GM12878 (cell line): ENCODE data around the gene HDAC9. TPM values are rescaled to one million over a fixed set of nuclear protein-coding genes. Genes with fewer than 3 reads are reported as not detected.

Experiments
- ATAC-seq: fragments of 200-7000 bp; cut with Tn5 transposase; 3 replicates; pipeline ENCODE4 v1.9.1; 2020; ENCODE audit warnings: mild to moderate bottlenecking, moderate library complexity
- Bru-seq: library from RNA; stranded (reverse); fragments of 400-500 nt; gene quantifications from one replicate; lab custom pipeline; 2021; lab: Mats Ljungman, UMichigan
- BruChase-seq, 2 experiments: library from RNA; stranded (reverse); fragments of 400-500 nt; gene quantifications; one replicate each; lab custom pipeline; 2021; lab: Mats Ljungman, UMichigan
- BruUV-seq: library from RNA; stranded (reverse); fragments of 400-500 nt; replicated peaks from 2 replicates; lab custom pipeline; 2021; lab: Mats Ljungman, UMichigan
- CTCF ChIA-PET: fragments of 300-600 bp; sonication (Branson Sonifier 250); formaldehyde crosslinking; extraction: SDS; loops from one replicate; lab custom pipeline; 2021; ENCODE audit warnings: inconsistent platforms; lab: Yijun Ruan, JAX
- POLR2A ChIA-PET: fragments of 350-600 bp; formaldehyde crosslinking; extraction: SDS; loops from one replicate; lab custom pipeline; 2021; ENCODE audit warnings: inconsistent platforms; lab: Charles Lee
- RAD21 ChIA-PET: fragments of 300-600 bp; sonication (Branson Sonifier 250); formaldehyde crosslinking; loops from one replicate; lab custom pipeline; 2023; ENCODE audit warnings: antibody characterized with exemption; ENCODE audit not compliant: unreplicated experiment; lab: Charles Lee
- SMC1A ChIA-PET: fragments of 300-600 bp; sonication (Branson Sonifier 250); formaldehyde crosslinking; loops from one replicate; lab custom pipeline; 2023; ENCODE audit not compliant: unreplicated experiment, uncharacterized antibody; lab: Charles Lee
- DNase-seq: peaks from one replicate; pipeline ENCODE4 v3.0.0-alpha.2; 2011; ENCODE audit warnings: low read depth, low spot score
- FAIRE-seq: peaks from 3 replicates; lab custom pipeline; 2011; peaks lifted over from hg19 to GRCh38; lab: Jason Lieb, UNC
- H2AFZ ChIP-seq: 2 replicates; pipeline ENCODE4 v1.6.0; 2011; ENCODE audit warnings: low read depth, low read length, control low read depth; ENCODE audit not compliant: control insufficient read depth
- H3K27ac ChIP-seq: 2 replicates; pipeline ENCODE4 v1.5.1; 2011; ENCODE audit warnings: control low read depth; ENCODE audit not compliant: control insufficient read depth, insufficient read depth
- H3K27me3 ChIP-seq, 2 experiments: replicated peaks in 1 of 2; 2 replicates each; pipeline versions ENCODE4 v1.6.0 to v1.6.1; 2011; ENCODE audit warnings: low read length in 1 of 2; ENCODE audit not compliant: control insufficient read depth in 2 of 2, insufficient read depth in 2 of 2
- H3K36me3 ChIP-seq, 2 experiments: 2 replicates each; pipeline ENCODE4 v1.5.1; 2011; ENCODE audit warnings: low read length in 1 of 2; ENCODE audit not compliant: control insufficient read depth in 2 of 2, insufficient read depth in 2 of 2
- H3K4me1 ChIP-seq: 2 replicates; pipeline ENCODE4 v1.6.1; 2011; ENCODE audit warnings: mild to moderate bottlenecking, low read length, moderate library complexity, mixed read lengths; ENCODE audit not compliant: control insufficient read depth, insufficient read depth
- H3K4me2 ChIP-seq: 2 replicates; pipeline ENCODE4 v1.6.0; 2011; ENCODE audit warnings: control low read depth; ENCODE audit not compliant: control insufficient read depth, insufficient read depth
- H3K4me3 ChIP-seq: fragments of 200-600 bp; sonication (generic); 2 replicates; pipeline ENCODE4 v1.5.1; 2016
- H3K79me2 ChIP-seq: 2 replicates; pipeline ENCODE4 v1.6.0; 2011; ENCODE audit warnings: low read length; ENCODE audit not compliant: control insufficient read depth, insufficient read depth
- H3K9ac ChIP-seq: 2 replicates; pipeline ENCODE4 v1.8.0; 2011; ENCODE audit warnings: low read length, control low read depth, mixed read lengths; ENCODE audit not compliant: control insufficient read depth, insufficient read depth
- H3K9me3 ChIP-seq: replicated peaks from 3 replicates; pipeline ENCODE4 v1.5.1; 2011; ENCODE audit warnings: mild to moderate bottlenecking, low read length; ENCODE audit not compliant: control insufficient read depth, insufficient read depth
- H4K20me1 ChIP-seq: 2 replicates; pipeline ENCODE4 v1.6.0; 2011; ENCODE audit not compliant: control insufficient read depth, insufficient read depth
- EZH2 ChIP-seq: IDR thresholded peaks from 2 replicates; pipeline ENCODE4 v1.6.1; 2012; ENCODE audit warnings: low read depth, mild to moderate bottlenecking, control low read depth, inconsistent platforms, low read length, borderline replicate concordance; ENCODE audit not compliant: control insufficient read depth
- HCFC1 ChIP-seq: fragments of 150-350 bp; IDR thresholded peaks from 2 replicates; pipeline ENCODE4 v1.6.1; 2014; ENCODE audit warnings: low read length
- MYC ChIP-seq: IDR thresholded peaks from 2 replicates; pipeline ENCODE4 v1.6.1; 2011; ENCODE audit warnings: mild to moderate bottlenecking, low read length, moderate library complexity, inconsistent platforms; ENCODE audit not compliant: insufficient read depth, insufficient replicate concordance, insufficient read length, severe bottlenecking
- NFYA ChIP-seq: IDR thresholded peaks from 2 replicates; pipeline ENCODE4 v1.6.1; 2011; ENCODE audit warnings: low read depth, mild to moderate bottlenecking, low read length, improper control_type of control experiment, borderline replicate concordance
- NR2C2 ChIP-seq: IDR thresholded peaks from 2 replicates; pipeline ENCODE4 v1.6.1; 2011; ENCODE audit warnings: borderline replicate concordance, low read depth; ENCODE audit not compliant: control insufficient read depth, insufficient read length
- POLR2A ChIP-seq: IDR thresholded peaks from 2 replicates; pipeline ENCODE4 v1.6.1; 2011; ENCODE audit warnings: low read depth, mild to moderate bottlenecking, low read length
- POLR2AphosphoS5 ChIP-seq: IDR thresholded peaks from 2 replicates; pipeline ENCODE4 v1.6.1; 2011; ENCODE audit warnings: mild to moderate bottlenecking, low read length, inconsistent platforms
- RB1 ChIP-seq: fragments of 450-650 bp; formaldehyde crosslinking; IDR thresholded peaks from 2 replicates; pipeline ENCODE4 v1.6.1; 2017; ENCODE audit warnings: mild to moderate bottlenecking, borderline replicate concordance
- SPI1 ChIP-seq: IDR thresholded peaks from 2 replicates; pipeline ENCODE4 v1.6.1; 2011; ENCODE audit warnings: low read depth, mild to moderate bottlenecking, low read length, moderate library complexity, borderline replicate concordance; ENCODE audit not compliant: insufficient read depth
- SREBF2 ChIP-seq: IDR thresholded peaks from 2 replicates; pipeline ENCODE4 v1.6.1; 2012; ENCODE audit warnings: mild to moderate bottlenecking, low read length
- ZNF592 ChIP-seq: fragments of 450-650 bp; IDR thresholded peaks from 2 replicates; pipeline ENCODE4 v1.6.1; 2017; ENCODE audit warnings: mild to moderate bottlenecking, moderate library complexity
- ZNF622 ChIP-seq: fragments of 450-650 bp; IDR thresholded peaks from 2 replicates; pipeline ENCODE4 v1.6.1; 2017; ENCODE audit warnings: mild to moderate bottlenecking, inconsistent platforms
- WGBS: methylation state at CpG from one replicate; pipeline ENCODE4 v1.1.6; 2016; ENCODE audit warnings: low lambda C conversion rate; ENCODE audit not compliant: insufficient replicate concordance, insufficient coverage; ENCODE audit errors: missing lambda C conversion rate; 5-methylcytosine and 5-hydroxymethylcytosine counted together
- in situ Hi-C: fragments of 300-500 bp; cut with MboI; formaldehyde crosslinking; loops from 9 replicates; pipeline ENCODE4 v1.14.3; 2018; ENCODE audit warnings: mixed read lengths
- intact Hi-C: fragments of 100-400 bp; cut with micrococcal nuclease; formaldehyde crosslinking; loops from one replicate; pipeline ENCODE4 v1.14.2; 2022; ENCODE audit not compliant: unreplicated experiment
- long read RNA-seq, 2 experiments: library from polyadenylated mRNA; unstranded; transcript quantifications; one replicate each; pipeline ENCODE4 v2.0.0, GENCODE V29; 2019 to 2020
- polyA minus RNA-seq, 3 experiments: library from RNA; depleted of rRNA, polyadenylated mRNA; stranded (reverse); fragments of >200 nt; gene quantifications; 2 replicates each; pipeline ENCODE4 v1.2.3, GENCODE V29; 2011
- polyA plus RNA-seq, 11 experiments: library from polyadenylated mRNA; depleted of rRNA in 4 of 11; unstranded in 6 of 11; stranded (reverse) in 5 of 11; fragments of >200 nt; fragmentation: Nextera tagmentation in 4 of 11; fragmentation: Illumina TruSeq in 1 of 11; extraction: Ambion mirVana in 4 of 11; extraction: Trizol in 1 of 11; gene quantifications; 1 replicate in 1 of 11; 2 replicates in 10 of 11; pipeline versions ENCODE4 v1.2.1 to v1.2.3, GENCODE V29; 2011 to 2016; ENCODE audit warnings: inconsistent platforms in 2 of 11, missing spikeins in 2 of 11, low read depth in 1 of 11
- total RNA-seq, 4 experiments: library from RNA; depleted of rRNA in 3 of 4; stranded (reverse); fragments of >200 nt in 3 of 4; fragmentation: Illumina TruSeq in 1 of 4; extraction: Trizol in 1 of 4; gene quantifications; 2 replicates each; pipeline versions ENCODE4 v1.2.1 to v1.2.3, GENCODE V29; 2013 to 2021

HDAC9 gene
- 2.3 and 2.9 TPM in 2 replicates for total RNA-seq (2013; cell fraction: nucleolus; rRNA removed)
- total RNA-seq (2014; rRNA removed) (0.90 and 2.9 TPM in 2 replicates), total RNA-seq (2014; rRNA removed; fragmentation: Illumina TruSeq; extraction: Trizol) (1.3 and 1.7 TPM in 2 replicates), total RNA-seq (2021) (0.92 and 1.9 TPM in 2 replicates), polyA plus RNA-seq (2011; rRNA removed) (12.8 and 15.6 TPM in 2 replicates), polyA plus RNA-seq (2014; fragmentation: Illumina TruSeq; extraction: Trizol) (0.93 and 1.6 TPM in 2 replicates), polyA plus RNA-seq (2014; fragmentation: Nextera tagmentation; extraction: Ambion mirVana) (under 1 TPM; 0.73 to 0.74 TPM), polyA plus RNA-seq (2014; rRNA removed) (0.72 and 1.0 TPM in 2 replicates), polyA plus RNA-seq (2016; fragmentation: Nextera tagmentation; extraction: Ambion mirVana) (1 to 10 TPM in 1 of 2 experiments, under 1 TPM in 1; 0.88 to 1.3 TPM), polyA minus RNA-seq (2011; rRNA and poly(A)+ RNA removed) (33.5 and 53.8 TPM in 2 replicates), Bru-seq, nascent RNA (percentile 33 among the genes with signal in this experiment), BruChase-seq, experiment 1, labeled RNA remaining after a 6-hour chase (percentile 22 among the genes with signal in this experiment), BruChase-seq, experiment 2, labeled RNA remaining after a 2-hour chase (percentile 26 among the genes with signal in this experiment)
- polyA plus RNA-seq (2011; ENCODE audit: low read depth), result 2.9 TPM
- 7.0 and 8.4 TPM in 2 replicates for polyA plus RNA-seq (2011; cell fraction: cytosol; rRNA removed)
- 11.0 and 11.6 TPM in 2 replicates for polyA plus RNA-seq (2011; cell fraction: nucleus; rRNA removed)
- polyA plus RNA-seq (2012), result 4.5 and 5.7 TPM in 2 replicates
- polyA minus RNA-seq (2011; cell fraction: cytosol; rRNA and poly(A)+ RNA removed), result 9.0 and 10.8 TPM in 2 replicates
- 46.3 and 61.4 TPM in 2 replicates for polyA minus RNA-seq (2011; cell fraction: nucleus; rRNA and poly(A)+ RNA removed)
- long read RNA-seq, experiment 1, partial matches to known transcripts, result 1 of 5 reads
- long read RNA-seq, experiment 1, other reads (novel, unspliced or antisense), result 4 of 5 reads
- long read RNA-seq, experiment 2, full-length matches to known transcripts, result 3 of 26 reads
- long read RNA-seq, experiment 2, partial matches to known transcripts, result 9 of 26 reads
- long read RNA-seq, experiment 2, other reads (novel, unspliced or antisense), result 14 of 26 reads

- Histone ChIP-seq H3K9ac (peak within 1 kb of the TSS; percentile 24), H4K20me1 (no peaks in the 10 kb centered on the region), H3K4me2 (peak within 1 kb of the TSS; percentile 96), H3K36me3 (no peaks in the 10 kb centered on the region), H3K4me1 (peaks cover 14% of the 10 kb centered on the region; the same call in 1 of the 2 replicates), H3K9me3 (no peaks in the 10 kb centered on the region), H3K4me3 (peak within 1 kb of the TSS; percentile 67), H3K27me3 (no peaks in the 10 kb centered on the region), H2AFZ (peak within 1 kb of the TSS; percentile 71), H3K79me2 (no peaks in the 10 kb centered on the region), H3K27ac (no peak within 1 kb of the TSS; the same call in 1 of the 2 replicates)
- ChIA-PET CTCF (interaction anchor here (0.9 to 4.4 kb wide), 8 partner anchors 8 to 143 kb away, joined by 3 to 25 read pairs (median 6); no protein-coding TSS in a partner anchor), SMC1A (interaction anchor here (0.6 to 3.2 kb wide), 17 partner anchors 7 to 1171 kb away, joined by 3 to 11 read pairs (median 4); no protein-coding TSS in a partner anchor), POLR2A (interaction anchor here (0.6 to 1.2 kb wide), 2 partner anchors 14 kb away, joined by 3 to 6 read pairs; no protein-coding TSS in a partner anchor), RAD21 (interaction anchor here (0.7 to 1.7 kb wide), 6 partner anchors 8 to 41 kb away, joined by 3 to 6 read pairs (median 3); no protein-coding TSS in a partner anchor)
- peak; percentile 56 for DNase-seq
- in situ Hi-C loops (no loop called here), intact Hi-C loops (no loop called here)
- peak; percentile 66 for FAIRE-seq
- no TSS peak for BruUV-seq
- WGBS, result under 1% methylated on average over 18 of the region's 18 CpGs
- ATAC-seq, result peak; percentile 89
- TF ChIP-seq NFYA, result no peak
- TF ChIP-seq ZNF592, result no peak
- TF ChIP-seq HCFC1, result no peak
- no peak for TF ChIP-seq ZNF622
- no peak for TF ChIP-seq RB1
- no peak for TF ChIP-seq NR2C2
- TF ChIP-seq SPI1, result 0 out of 2 replicates have a peak, but pooled peaks have one; percentile 6
- TF ChIP-seq SREBF2, result no peak
- TF ChIP-seq MYC, result no peak
- 0 out of 2 replicates have a peak, but pooled peaks have one; percentile 39 for TF ChIP-seq POLR2A
- no peak for TF ChIP-seq EZH2
- TF ChIP-seq POLR2AphosphoS5, result no peak
These were observed at the start of gene HDAC9 for GRCh38 chr7:18495412-18496340. Gene HDAC9 (plus strand): TSS chr7:18495749. CDS start chr7:18496303, 554 bp downstream.
